GM21381 (cell line): ENCODE results near the gene PRKAG2.

Experiments
- ATAC-seq: cut with Tn5 transposase; IDR thresholded peaks from one replicate; pipeline ENCODE4 v1.9.1; 2021; ENCODE audit warnings: mild to moderate bottlenecking, moderate library complexity; ENCODE audit not compliant: unreplicated experiment

The PRKAG2 gene

DNA sequence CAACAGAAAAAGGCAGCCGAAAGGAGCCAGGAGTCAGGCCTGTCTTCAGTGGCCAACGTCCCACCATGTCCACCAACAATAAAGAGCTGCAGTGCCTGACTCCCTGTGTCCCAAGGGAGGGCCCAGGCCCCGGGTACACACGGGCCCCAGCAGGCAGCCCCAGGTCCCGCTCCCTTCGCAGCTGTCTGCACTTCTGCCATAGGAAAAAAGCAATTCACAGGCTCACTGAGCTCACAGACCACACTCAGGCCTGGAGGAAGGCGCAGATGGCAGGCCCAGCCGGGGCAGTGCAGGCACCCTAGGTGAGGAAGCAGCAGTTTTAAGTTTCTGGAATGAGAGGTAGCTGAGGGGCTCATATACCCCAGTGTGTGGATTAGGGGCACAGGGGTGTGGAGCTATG lies 100.5 kb downstream of the PRKAG2 start:
- ATAC-seq = no peak

DNA sequence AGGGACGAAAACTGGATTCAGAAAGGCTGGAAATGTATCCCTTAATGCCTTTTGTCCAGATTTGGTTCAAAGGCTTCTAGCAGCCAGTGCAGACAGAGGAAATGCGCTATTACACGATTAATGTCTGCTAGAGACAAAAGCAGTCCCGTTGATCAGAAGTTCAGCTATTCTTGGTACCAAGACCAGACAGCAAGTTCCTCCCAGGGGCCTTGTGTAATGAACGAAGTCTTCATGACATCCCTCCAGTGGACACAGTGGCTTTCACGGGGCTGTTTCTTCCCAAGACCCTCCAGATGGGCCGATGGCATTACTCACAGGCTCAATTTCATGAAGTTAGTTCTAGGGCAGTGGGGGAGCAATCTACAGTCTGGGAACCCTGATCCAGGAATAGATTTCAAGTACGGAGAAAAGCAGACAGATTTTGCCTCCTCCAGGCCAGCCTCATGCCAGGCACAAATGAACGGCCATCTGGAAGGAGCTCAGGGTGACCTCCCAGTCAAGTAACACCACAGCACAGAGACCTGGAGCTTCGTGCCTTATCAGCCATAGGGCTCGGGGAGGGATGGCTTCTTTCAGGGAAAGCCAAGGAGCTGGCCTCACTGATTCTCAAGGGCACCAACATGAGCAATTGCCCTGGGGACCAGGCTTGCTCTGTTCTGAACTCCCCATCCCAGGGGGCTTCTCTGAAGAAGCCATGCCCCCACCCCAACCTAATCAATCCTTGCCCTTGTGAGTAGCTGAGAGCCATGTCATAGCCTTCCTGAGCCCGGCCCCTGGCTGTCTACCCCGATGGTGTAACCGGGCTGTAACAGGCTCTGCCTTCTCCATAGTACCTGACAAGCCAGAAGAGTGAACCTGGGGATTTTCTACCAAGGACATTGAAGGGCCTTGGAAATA lies 101.1 kb downstream of the PRKAG2 start:
- ATAC-seq = no peak

DNA sequence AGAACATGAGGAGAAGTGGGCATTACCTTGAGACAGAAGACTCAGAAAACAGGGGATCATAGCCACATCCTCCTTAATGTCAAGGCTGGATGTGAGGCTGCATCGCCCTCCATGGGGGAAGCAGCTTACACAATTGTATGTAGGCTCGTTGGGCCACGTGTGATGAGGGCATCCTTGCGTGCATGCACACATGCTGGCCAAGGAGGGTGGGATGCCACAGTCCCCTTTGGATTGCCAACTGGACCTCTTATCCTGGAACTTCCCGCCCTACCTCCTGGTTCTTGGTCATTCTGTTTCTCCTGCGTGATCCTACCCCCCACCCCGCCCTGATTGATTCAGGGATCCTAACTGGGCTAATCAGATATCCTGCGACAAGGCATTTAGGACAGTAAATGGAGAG lies 102.0 kb downstream of the PRKAG2 start:
- no peak for ATAC-seq

DNA sequence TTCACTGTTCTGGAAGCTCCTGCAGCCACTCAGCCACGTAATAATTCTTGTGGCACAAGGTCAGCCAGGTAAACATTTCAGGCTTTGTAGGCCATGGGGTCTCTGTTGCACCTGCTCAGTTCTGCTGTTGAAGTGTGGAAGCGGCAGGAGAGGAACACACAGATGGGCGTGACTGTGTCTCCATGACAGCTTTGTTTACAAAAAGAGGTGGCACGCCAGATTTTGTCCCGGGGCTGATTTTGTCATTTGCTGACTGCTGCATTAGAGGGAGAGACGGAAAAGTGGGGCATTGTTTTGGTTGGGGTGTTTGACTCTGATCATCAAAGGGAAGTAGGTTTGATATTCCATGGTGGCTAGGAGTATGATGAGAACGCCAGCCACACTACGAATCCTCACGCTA lies 103.1 kb downstream of the PRKAG2 start:
- ATAC-seq = no peak

DNA sequence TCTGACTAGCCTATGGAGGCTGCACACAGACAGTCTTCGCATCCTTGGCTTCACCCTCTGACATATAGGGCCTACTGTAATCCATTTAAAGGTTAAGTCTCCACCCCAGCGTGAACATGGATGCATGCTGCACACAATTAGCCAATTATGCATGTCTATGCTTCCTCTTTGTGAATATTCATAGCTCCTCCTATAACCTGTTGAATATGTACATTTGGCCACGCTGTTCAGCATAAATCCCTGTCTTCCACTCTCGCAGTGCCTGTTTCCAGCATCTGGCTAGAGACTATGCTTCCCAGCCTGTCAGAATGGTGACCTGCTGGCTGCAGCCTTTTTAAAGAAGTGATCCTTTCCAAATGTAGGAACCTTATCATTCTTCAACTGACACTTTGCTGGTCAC lies 106.7 kb downstream of the PRKAG2 start:
- no peak for ATAC-seq

DNA sequence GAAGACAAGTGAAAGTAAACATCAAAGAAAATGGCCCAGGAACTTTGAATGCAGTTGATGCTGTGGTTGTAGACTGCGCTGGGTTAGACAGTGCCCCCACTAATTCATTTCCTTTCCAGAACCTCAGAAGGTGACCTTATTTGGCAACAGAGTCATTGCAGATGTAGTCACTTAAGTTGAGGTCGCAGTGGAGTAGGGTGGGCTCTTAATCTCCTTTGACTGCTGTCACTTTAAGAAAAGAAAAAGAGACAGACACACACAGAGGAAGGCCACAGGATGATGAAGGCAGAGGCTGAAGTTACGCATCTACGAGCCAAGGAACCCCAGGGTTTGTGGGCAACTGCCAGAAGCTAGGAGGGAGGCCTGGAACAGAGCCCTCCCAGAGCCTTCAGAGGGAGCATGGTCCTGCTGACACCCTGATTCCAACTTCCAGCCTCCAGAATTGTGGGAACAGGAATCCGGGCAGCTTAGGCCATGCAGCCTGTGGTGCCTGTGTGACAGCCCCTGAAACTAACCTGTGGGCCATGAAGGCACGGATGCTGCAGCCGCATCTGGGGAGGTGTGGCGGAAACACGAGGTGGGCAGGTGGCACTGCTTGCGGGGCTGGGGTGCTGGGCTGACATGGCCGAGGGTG lies 107.6 kb downstream of the PRKAG2 start:
- no peak for ATAC-seq

DNA sequence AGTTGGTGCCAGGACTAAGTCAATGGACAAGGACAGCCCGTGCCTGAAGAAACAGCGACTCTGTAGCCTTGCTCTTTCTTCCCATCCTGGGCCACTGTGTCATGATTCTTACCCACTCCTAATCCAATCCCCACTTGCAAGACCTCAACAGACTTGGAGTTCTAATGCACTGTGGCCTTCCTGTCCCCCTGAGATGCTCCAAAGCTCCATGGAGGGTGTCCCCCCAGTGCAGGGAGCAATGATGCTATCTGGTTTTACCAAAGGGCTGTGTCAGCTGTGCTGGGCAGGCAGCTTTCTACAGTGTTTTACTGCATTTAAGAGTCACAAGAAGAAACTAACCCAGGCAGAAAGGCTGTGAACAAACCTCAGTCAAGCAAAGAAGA lies 108.1 kb downstream of the PRKAG2 start:
- ATAC-seq = no peak

DNA sequence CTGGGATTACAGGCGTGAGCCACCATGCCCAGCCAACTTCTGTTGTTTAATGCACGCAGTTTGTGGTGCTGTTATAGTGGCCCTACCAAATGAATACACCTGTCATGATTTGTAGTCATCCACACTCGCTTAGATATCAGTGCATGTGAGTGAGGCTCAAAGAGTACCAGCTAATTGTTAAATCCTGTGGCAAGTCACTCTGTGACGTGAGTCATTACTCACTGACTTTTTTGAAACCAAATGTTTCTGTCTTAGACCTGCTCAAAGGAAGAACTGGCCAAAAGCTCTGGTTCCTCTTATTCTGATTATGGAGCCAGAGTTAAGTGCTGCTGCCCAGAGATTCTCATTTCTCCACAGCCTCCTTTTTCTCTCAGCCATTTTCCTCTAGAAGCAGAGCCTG lies 109.4 kb downstream of the PRKAG2 start:
- ATAC-seq = no peak

DNA sequence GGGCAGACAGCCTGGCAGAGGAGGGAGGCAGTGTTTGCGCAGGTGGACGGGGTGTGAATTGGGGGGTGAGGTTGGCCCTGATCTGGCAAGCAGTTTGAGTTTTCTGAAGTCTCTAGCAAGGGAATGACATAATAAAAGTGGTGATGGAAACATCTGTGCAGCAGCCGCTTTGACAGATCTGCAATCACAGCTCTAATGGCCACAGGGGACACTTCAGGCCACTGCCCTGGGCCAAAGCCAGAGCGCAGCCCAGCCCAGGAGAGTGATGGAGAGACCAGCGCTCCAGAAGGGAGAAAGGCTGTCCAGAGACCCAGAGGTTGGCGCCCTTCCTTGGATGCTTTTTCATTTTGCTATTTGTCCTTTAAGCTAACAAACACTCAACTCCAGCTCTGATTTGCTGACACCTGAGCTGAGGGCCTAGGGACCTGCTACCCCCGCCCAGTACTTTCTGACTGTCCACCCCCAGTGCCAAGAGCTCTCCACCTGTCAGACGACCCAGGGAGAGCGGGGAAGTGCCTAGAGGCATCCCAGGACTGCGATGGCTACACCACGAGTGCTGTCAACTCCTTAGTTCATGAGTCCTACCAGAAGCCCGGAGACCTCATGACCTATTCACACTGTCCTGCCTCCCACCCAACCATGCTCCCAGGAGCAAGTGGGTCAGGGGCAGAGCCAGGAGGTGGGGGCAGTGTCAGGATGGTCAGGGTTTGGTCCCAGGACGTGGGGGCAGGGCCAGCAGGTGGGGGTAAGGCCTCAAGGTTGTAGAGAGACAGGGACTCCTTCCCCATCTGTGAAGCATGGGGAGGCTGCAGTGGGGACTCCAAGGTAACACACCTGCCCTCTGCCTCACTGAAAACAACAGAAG lies 112.6 kb downstream of the PRKAG2 start:
- ATAC-seq = no peak

DNA sequence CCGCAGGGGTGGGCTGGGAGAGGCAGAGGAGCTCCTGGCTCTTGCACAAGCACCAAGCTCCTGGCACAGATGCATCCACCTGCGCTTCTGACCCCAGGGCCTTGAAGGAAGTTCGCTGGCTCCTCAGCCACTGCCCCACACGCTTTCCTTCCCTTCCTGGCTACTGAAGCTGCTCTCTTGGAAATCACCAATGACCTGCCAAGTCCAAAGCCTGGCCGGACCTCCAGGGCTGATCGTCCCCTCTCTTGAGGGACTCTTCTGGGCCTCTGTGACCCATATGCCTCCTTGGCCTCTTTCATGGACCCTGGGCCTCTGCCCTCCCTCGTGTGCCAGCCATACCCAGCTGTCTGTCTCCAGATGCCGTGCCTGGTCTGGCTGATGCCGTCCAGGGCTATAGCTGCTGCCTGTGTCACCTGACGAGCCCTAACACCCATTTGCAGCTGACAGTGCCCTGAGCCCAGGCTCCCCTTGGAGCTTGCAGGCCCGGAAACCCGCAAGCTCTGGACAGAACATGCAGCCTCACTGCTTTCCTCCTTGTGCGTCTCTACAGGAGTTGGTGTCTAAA lies 113.4 kb downstream of the PRKAG2 start:
- no peak for ATAC-seq

DNA sequence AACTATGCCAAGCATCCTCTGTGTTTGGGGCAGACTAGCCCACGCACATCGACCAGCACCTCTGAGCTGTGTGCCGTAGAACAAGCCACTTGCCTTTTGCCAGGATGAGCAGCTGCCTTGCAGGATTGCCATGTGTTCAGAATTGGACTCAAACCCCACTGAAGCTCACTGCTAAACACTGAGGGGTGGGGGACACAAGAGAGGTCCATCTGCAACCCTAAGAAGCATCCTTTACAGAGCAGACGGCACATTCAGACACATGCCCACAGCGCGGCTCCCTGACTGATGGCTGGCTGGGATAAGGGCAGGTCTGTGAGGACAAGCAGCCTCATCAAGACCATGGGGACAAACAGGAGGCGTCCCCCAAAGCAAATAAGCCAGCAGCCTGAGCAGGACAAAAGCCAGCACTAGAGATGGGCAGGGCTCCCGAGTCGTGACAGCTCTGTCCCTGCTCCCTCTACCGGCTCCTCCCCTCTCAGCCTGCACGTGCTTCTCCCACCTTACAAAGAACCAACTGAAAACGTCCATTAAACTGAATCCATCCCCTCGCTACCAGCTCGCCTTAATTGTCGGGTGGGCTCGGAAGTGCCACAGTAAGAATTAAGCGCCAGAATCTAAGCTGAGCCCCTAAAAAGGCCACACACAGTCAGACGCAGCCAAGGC lies 114.2 kb downstream of the PRKAG2 start:
- ATAC-seq = no peak

DNA sequence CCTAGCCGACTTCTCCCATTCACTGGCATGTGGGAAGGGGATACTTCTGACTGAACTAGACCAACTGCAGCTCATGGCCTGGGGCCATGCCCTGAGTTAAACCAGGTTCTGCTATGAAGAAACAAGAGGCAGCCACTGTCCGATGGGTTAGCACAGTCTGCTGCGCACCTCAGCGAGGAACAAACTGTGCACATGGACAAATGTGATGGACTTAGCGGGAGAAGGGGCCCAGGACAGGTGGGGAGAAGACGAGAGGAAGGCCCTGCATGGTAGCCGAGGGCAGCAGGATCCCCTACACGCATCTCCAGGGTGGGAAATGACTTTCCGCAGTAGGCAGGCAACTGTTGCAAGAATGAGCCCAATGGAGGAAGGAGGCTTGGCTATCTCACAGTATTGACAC lies 115.0 kb downstream of the PRKAG2 start:
- no peak for ATAC-seq

DNA sequence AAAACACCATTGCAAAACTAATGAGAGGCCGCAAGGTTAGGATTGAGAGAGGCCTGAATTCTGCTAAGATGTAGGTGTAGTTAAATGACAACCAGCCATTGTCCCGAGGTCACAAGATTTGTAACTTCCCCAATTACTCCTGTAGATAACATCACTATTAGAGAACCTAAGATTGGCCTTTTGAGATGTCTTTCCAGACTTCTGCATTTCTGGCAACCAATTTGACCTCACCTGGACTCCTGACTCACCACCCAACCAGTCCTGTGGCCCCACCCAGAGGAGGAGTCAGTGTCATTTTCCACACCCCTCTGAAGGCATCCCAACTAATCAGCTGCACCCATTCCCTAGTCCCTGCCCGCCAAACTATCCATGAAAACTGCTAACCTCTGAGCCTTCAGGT lies 115.7 kb downstream of the PRKAG2 start:
- ATAC-seq = no peak

DNA sequence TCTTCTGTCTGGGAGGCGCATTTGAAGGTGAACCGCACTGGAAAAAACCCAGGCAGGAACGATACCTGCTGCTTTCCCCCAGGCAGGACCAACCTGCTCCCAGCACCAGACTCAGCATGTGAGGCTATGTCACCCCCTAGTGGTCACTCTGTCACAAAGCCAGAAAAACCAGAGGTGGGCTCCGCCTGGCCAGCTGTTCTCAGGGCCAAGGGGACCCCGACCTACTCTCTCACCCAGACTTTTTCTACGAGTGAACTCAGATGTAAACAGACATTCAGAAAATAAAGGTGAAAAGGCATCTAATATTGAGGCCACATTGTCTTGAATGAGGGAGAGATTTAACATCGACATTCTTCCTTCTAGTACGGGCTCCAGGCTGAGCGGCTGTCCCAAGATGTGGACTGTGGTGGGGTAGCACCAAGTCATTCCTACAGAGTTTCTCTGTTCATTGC lies 117.3 kb downstream of the PRKAG2 start:
- no peak for ATAC-seq

DNA sequence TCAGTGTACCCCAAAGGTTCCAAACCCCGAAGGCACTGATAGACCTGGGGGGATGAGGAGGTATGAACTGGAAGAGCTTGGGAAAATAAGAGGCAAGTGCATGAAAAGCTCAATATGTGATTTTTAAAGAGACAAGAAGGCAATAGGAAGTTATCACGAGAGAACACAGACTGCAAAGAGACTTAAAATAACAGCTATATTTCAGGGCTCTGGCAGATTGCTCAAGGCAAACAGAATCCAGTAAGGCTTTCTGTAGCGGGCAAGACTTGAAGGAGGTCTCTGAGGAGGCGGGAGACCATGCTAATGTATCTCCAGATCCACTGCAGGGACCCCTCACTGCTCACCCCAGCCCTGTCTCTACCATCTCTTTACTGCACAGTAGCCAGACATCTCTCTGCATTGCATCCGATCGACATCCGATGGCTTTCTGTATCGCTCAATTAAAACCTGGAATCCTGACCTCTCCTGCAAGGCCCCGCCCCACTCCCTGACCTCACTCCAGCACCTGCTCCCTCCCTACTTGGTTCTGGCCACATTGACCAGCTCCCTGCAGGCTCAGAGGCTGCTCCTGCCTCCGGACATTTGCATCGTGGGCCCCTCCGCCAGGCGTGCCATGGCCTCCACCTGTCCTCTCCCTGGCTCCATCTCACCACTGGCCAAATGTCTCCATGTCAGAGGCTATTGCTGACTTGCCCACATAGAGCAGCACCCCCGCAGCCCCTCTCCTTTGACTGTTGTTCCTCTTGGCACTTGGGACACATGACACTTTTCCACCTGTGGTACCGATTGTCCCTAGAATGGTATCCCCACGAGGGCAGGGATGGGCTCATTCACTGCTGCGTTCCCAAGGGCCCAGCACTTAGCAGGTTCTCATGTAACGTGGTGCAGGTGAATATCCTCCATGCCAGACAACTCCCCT lies 118.0 kb downstream of the PRKAG2 start:
- ATAC-seq = no peak

DNA sequence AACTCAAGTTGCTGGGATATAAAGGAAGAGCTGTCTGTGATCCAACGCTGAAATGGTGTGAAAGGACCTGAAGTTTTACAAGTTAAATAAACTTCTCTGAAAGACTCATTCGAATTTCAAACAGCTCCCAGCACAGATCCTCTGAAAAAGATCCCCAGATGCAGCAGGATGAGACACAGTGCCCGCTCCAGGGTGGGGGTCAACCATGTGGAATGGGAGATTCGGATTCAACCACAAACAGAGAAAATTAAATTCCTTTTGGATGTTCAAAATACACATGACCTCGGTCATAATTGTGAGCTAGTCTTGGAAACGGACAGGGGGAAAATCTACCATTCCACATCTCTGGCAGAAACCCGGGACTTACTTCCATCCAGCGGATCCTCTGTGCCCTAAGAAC lies 119.6 kb downstream of the PRKAG2 start:
- ATAC-seq = no peak

DNA sequence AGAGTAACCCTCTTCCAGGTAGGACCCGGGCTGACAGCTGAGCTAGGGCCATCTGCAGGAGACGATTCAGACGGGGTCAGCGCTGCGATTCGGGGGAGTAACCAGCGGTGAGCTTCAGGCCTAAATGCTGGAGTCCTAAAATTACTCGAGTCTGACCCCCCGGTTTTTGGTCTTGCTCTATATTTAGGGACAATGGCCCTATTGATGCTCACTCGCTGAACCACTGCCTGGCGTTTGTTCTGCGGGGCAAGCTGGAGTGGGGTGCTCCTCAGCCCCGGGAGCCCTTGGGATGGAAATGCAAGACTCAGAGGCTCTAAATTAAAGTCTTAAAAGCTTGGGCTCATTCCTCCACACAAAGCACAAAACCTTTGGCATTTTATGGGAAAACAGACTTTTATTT lies 120.0 kb downstream of the PRKAG2 start:
- no peak for ATAC-seq

DNA sequence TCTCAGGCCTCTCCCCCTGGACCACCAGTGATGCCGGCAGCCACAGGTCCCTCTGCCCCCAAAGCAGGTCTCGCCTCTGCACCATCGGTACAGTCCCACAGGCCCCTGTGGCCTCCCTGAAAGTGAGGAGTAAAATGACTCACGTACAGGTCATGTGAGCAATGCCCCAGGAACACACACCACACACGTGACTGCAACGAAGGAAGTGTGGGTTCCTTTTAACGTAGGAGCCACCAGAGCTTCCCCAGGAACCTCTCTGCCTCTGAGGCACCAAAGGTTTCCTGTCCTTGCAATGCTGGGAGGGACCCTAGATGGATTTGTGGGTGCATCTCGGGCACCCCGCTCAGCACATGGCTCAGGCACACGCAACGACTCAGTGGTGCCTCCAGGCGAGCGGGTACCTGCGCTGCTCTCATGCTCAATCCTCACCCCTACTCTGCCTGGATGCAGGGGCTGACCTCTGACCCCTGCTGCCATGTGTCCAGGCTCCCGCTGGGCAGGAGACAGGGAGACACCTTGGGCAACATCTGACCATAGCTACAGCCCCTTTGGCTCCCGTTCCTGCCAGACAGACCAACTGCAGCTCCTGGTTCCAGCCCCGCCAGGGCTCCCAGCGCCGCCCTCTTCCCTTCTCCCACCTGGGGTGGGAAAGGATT lies 120.7 kb downstream of the PRKAG2 start:
- ATAC-seq = no peak

DNA sequence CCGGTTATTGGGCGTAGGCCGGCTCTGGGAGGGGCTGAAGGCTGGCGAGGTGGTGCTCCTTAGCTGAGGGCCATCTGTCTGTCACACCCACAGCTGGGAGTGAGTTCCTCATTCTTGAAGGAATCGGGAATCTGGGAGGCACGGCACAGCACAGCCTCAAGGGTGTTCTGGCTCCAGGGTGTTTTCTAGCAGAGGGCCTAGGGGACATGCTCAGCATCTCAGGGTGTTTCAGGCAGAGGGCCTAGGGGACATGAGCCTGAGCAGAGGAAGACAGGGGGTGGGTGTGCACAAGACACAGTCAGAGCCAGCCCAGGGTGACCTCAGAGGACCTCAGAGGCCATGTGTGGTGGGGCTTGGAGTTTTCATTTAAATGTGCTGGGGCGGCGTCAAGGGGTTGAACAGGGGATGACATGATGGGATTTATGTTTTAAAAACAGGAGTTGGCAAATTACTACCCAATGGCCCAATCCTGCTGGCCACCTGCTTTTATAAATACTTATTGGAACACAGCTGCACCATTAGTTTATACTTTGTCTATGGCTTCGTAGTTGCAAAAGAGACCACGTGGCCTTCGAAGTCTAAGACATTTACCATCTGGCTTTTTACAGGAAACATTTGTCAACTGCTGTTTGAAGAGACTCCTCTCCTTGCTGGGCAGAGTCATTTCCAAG lies 121.6 kb downstream of the PRKAG2 start:
- ATAC-seq = no peak
